Motor neuron (in vitro differentiated cells): Measurements from ENCODE around the gene CASP2. TPM values are rescaled to one million over a fixed set of nuclear protein-coding genes. Genes with fewer than 3 reads are reported as not detected.

Experiments used
- ATAC-seq, 8 experiments: fragments of 200-7000 bp; cut with Tn5 transposase; replicated peaks in 6 of 8; 2 replicates each; pipeline ENCODE4 v1.8.0; 2021; ENCODE audit warnings: mild to moderate bottlenecking in 8 of 8, moderate library complexity in 8 of 8
- H3K27ac ChIP-seq, 2 donors: fragments of 250-450 bp; sonication (Bioruptor Pico); 2 replicates each; pipeline ENCODE4 v1.9.0; 2021; ENCODE audit warnings: antibody characterized with exemption in 2 of 2, mild to moderate bottlenecking in 2 of 2, moderate library complexity in 1 of 2
- H3K4me1 ChIP-seq, 2 donors: fragments of 250-450 bp; sonication (Bioruptor Pico); replicated peaks in 1 of 2; 2 replicates each; pipeline ENCODE4 v1.6.1; 2021; ENCODE audit warnings: antibody characterized with exemption in 2 of 2, mild to moderate bottlenecking in 2 of 2, moderate library complexity in 1 of 2
- H3K4me3 ChIP-seq, 5 donors: fragments of 250-450 bp; sonication (Bioruptor Pico); 2 replicates each; pipeline ENCODE4 v1.9.0; 2021; ENCODE audit warnings: antibody characterized with exemption in 5 of 5, mild to moderate bottlenecking in 5 of 5, moderate library complexity in 4 of 5
- WGBS, 10 experiments: fragments of 450-650 bp; shearing (Covaris generic); methylation state at CpG; one replicate each; pipeline ENCODE4 v1.0.0; 2022; 5-methylcytosine and 5-hydroxymethylcytosine counted together
- in situ Hi-C, 9 experiments: fragments of 400-800 bp; cut with MboI; loops; one replicate each; pipeline ENCODE4 v1.15.0; 2021; ENCODE audit warnings: low sequenced_read_pairs in 9 of 9, low pct_unique_long_range_greater_than_20kb in 2 of 9; ENCODE audit not compliant: unreplicated experiment in 9 of 9
- total RNA-seq, 8 experiments: library from RNA; unstranded; fragments of 300-600 nt; gene quantifications; 2 replicates each; pipeline versions ENCODE4 v1.2.3 to v1.2.4, GENCODE V29; 2022

Gene CASP2
- total RNA-seq, 8 experiments from 2014 or later = 10.5 to 26.0 (median 14.1) TPM

GRCh38 chr7:143354376-143354775 is 66.2 kb downstream of the CASP2 start:
- in situ Hi-C loops = no loop called here
- Histone ChIP-seq H3K27ac (no peak overlapping the region), H3K4me1 (peaks cover 5 to 13% of the 10 kb centered on the region in 2 donors), H3K4me3 (no peak overlapping the region)
- no peak for ATAC-seq
- 10 to 100% (median 80%) methylated on average over 1 to 3 of the region's 8 CpGs; no CpG with 5 or more reads in 3 of the 10 experiments for WGBS, 10 experiments

- in situ Hi-C loops = no loop called here
- no peak for ATAC-seq
- no peak overlapping the region for H3K27ac ChIP-seq
- H3K4me1 ChIP-seq = peaks cover 5 to 13% of the 10 kb centered on the region in 2 donors
- no peak overlapping the region for H3K4me3 ChIP-seq
- WGBS, 10 experiments = 30 to 95% (median 84%) methylated on average over 1 to 7 of the region's 8 CpGs; no CpG with 5 or more reads in 6 of the 10 experiments
These were observed 66.8 kb downstream of the CASP2 start for GRCh38 chr7:143354965-143355364.

GRCh38 chr7:143355450-143356385 is 67.6 kb downstream of the CASP2 start:
- no peak overlapping the region for H3K4me3 ChIP-seq
- WGBS, 10 experiments = 20 to 95% (median 89%) methylated on average over 1 to 11 of the region's 16 CpGs; no CpG with 5 or more reads in 1 of the 10 experiments
- H3K27ac ChIP-seq = no peak overlapping the region
- in situ Hi-C loops = no loop called here
- no peak for ATAC-seq
- H3K4me1 ChIP-seq = peaks cover 5 to 16% of the 10 kb centered on the region in 2 donors

GRCh38 chr7:143356414-143357050 is 68.4 kb downstream of the CASP2 start:
- in situ Hi-C loops = no loop called here
- ATAC-seq = peak in 2 of 8 experiments; percentile 85 to 94
- whole genome bisulfite sequencing, 10 experiments = 36 to 100% (median 91%) methylated on average over 2 to 4 of the region's 13 CpGs; no CpG with 5 or more reads in 4 of the 10 experiments
- no peak overlapping the region for H3K27ac ChIP-seq
- H3K4me1 ChIP-seq = peaks cover 5 to 19% of the 10 kb centered on the region in 2 donors
- H3K4me3 ChIP-seq = no peak overlapping the region

Other genes with a start within 250 kb of the CASP2 start
- under 1 TPM in 3 of 8 experiments, not detected in 5; 0.27 to 0.85 (median 0.29) TPM for gene OR6V1, start 236.0 kb upstream of the CASP2 start, total RNA-seq
- not detected for gene PIP, start 156.3 kb upstream of the CASP2 start, total RNA-seq
- under 1 TPM in 5 of 8 experiments, not detected in 3; 0.28 to 0.45 (median 0.33) TPM for gene TAS2R39, start 104.9 kb upstream of the CASP2 start, total RNA-seq
- under 1 TPM in 4 of 8 experiments, not detected in 4; 0.27 to 0.76 (median 0.57) TPM for gene TAS2R40, start 66.3 kb upstream of the CASP2 start, total RNA-seq
- gene GSTK1, start 24.9 kb upstream of the CASP2 start, total RNA-seq = 100 to 1,000 TPM in 2 of 8 experiments, 10 to 100 TPM in 6; 18.0 to 189 (median 46.9) TPM
- 1 to 10 TPM in 7 of 8 experiments, under 1 TPM in 1; 0.51 to 4.5 (median 1.8) TPM for gene TMEM139, start 3.4 kb upstream of the CASP2 start, total RNA-seq
- under 1 TPM in 6 of 8 experiments, not detected in 2; 0.07 to 0.28 (median 0.15) TPM for gene CLCN1, start 27.8 kb downstream of the CASP2 start, total RNA-seq
- 10 to 100 TPM in 5 of 8 experiments, 1 to 10 TPM in 2, under 1 TPM in 1; 0.22 to 49.1 (median 34.2) TPM for gene FAM131B, start 74.4 kb downstream of the CASP2 start, total RNA-seq
- 100 to 1,000 TPM in 2 of 8 experiments, 10 to 100 TPM in 6; 15.5 to 110 (median 49.1) TPM for gene ZYX, start 93.0 kb downstream of the CASP2 start, total RNA-seq
- gene EPHA1, start 120.5 kb downstream of the CASP2 start, total RNA-seq = 1 to 10 TPM in 4 of 8 experiments, under 1 TPM in 4; 0.65 to 6.2 (median 0.98) TPM
- gene TAS2R60, start 155.1 kb downstream of the CASP2 start, total RNA-seq = not detected
- 1 to 10 TPM in 1 of 8 experiments, not detected in 7; 1.1 TPM for gene TAS2R41, start 189.5 kb downstream of the CASP2 start, total RNA-seq